Measurements from ENCODE around the gene MORC4.

Gene MORC4

DNA sequence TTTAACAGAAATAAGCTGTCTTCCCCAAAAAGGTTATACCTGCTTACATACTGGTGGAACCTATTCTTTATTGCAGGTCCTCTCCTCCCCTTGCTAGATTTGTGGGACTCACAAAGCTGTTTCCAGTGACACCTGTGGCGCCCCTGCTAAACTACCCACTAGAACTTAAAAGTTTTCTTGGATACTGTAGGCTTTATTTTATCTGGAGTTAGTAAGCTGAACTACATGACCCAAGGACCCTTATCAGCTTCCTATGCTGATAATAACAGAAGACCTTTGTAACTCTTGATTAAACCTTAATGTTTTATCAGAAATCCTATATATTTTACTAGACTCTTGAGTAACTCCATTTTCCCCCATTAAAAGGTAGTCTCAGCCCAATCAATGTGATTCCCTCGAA is 47.5 kb downstream of the MORC4 start:
- FAIRE-seq, result no peak

DNA sequence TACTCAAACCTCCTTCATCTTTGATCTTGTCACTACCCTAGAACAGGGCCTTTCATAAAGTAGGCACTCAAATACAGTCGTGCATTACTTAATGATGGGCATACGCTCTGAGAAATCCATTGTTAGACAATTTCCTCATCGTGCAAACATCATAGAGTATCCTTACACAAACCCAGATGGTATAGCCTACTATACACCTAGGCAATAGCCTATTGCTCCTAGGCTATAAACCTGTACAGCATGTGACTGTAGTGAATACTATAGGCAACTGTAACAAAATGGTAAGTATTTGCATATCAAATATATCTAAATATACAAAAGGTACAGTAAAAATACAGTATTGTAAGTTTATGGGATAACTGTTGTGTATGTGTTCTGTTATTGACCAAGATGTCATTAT is 47.9 kb downstream of the MORC4 start:
- no peak for FAIRE-seq

DNA sequence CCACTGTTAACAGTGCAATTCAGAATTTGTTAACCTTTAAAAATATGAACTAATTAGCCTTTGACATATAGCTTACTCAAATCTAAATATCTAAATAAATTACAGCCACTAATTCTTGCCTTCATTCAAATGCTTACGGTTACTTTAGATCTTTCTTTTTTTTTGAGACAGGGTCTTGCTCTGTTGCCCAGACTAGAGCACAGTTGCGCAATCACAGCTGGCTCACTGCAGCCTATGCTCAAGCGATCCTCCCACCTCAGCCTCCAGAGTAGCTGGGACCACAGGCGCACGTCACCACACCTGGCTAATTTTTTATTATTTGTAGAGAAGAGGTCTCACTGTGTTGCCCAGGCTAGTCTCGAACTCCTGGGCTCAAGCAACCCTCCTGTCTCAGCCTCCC is 48.8 kb downstream of the MORC4 start:
- no peak for FAIRE-seq

DNA sequence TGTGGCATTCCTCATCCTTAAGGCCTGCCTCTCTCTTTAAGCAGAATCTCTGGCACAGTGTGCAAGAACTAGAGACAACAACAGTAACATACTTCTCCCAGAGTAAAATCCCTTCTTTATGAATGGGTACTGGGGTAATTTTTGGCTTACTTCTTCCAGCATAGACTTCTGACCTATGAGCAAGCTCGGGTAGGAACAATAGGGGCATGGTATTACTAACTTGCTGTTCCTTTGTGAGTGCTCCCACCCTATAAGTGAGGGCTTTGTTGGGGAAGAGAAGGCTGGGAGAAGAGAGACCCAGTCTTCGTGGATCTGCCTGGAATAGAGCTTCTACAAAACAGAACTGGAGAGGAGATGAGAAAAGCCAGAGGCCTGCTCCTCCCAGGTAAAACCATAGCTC is 49.6 kb downstream of the MORC4 start:
- FAIRE-seq, result no peak

DNA sequence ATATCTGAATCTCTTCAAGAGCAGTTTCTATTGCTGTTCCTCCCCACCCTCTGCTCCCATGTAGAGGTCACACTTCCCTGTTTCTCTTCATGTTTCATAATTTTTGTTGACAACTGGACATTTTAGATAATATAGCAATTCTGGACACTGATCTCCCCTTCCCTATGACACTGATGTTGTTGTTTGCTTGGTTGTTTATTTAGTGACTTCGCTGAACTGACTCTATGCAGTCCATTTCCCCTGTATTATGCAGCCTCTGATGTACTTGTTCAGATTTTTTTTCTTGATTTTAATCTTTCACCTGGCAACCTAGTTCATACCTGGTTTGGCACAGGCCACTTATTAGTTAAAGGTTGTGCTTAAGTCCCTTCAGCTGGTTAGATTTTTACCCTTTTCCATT is 50.6 kb downstream of the MORC4 start:
- FAIRE-seq, result no peak

DNA sequence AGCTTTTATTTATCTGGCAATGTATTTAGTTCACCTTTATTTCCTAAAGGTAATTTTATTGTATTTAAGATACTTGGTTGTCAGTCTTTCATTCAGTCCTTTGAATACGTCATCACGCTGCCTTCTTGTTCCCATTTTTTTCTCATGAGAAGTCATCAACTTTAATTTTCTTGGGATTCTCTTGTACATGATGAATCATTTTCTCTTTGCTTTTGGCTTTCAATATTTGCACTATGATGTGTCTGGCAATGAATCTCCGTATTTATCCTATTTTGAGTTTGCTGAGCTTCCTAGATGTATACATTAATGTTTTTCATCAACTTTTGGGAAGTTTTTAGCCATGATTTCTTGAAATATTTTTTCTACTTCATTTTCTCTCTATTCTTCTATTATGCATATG is 51.4 kb downstream of the MORC4 start:
- FAIRE-seq, result no peak

DNA sequence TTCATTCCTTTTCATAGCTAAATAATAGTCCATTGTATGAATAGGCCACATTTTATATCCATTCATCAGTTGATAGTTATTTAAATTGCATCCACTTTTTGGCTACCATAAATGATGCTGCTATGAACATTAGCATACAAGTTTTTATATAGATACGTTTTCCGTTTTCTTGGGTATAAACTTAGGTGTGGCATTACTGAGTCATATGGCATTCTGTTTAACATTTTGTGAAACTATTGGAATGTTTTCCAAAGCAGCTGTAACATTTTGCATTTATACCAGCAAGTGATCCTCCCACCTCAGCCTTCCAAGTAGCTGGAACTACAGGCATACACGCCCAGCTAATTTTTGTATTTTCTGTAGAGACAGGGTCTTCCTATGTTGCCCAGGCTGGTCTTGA is 53.5 kb downstream of the MORC4 start:
- no peak for FAIRE-seq

DNA sequence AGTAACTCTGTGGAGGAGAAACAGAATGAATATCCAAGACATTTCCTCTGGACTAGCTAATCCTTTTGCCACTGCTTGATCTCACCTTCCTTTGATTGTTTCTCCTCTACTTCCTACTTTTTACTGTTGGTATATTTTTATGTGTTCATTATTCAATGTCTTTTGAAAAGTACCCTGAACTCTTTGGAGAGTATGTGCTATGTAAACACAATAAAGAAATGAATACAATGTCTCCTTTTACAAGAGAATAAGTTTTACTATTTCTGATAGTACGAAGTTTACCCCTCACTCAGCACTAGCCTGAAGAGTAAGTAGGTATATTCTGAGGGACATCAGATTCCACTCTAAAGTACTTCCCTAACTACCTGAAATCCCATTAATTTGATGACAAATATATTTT is 59.9 kb downstream of the MORC4 start:
- no peak for FAIRE-seq

DNA sequence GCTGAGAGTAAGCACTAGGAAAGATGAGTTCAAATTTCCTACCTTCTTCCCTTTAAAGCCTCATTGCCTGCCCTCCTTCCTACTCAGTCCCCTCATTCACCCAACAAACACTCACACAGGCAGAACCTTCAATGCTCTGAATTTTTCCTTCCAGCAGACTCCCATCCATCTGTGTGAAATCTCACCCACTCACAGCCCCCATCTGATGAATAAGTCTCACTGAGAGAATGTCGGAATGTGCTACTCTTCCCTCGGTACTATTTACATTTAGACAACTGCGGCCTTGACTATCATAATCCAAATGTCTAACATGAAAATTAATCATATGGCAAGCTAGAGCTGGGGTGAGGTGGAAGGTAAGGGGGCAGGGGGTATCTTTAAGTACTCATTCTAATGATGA is 60.4 kb downstream of the MORC4 start:
- FAIRE-seq, result no peak

DNA sequence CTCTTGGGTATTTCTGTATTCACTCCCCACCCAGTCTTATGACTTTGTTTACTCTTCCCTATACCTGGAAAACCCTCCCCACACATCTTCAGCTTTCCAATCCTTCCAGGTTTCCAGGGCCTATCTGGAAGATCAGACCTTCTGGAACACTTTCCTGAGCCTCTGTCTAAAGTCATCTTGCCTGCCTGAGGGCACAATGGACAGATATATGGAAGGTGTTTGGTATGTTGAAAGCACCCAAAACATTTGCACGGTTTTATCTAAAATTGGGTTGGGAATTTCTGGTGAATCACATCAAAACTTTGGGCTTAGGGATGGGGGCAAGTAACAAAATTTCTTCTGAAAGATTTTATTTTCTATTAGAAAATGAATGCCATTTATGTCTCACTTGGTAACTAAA is 63.8 kb downstream of the MORC4 start:
- no peak for FAIRE-seq

DNA sequence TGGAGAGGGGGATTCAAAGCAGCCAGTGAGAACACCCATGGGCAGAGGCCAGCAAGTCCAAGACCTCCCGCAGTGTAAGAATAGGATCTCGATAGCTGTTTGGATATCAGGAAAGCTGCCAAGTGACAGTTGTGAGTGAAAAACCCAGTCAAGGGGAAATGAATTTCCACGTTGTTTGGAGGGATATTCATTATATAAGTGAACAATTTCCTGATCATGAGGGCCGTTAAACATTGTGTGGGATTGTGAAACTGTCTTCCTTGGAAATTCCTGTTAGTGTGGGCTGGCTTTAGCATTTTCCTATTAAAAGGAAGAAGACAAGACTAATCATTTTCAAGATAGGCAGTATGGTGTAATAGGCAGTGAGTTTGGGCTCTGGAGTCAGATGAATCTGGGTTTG is 64.8 kb downstream of the MORC4 start:
- FAIRE-seq, result no peak

DNA sequence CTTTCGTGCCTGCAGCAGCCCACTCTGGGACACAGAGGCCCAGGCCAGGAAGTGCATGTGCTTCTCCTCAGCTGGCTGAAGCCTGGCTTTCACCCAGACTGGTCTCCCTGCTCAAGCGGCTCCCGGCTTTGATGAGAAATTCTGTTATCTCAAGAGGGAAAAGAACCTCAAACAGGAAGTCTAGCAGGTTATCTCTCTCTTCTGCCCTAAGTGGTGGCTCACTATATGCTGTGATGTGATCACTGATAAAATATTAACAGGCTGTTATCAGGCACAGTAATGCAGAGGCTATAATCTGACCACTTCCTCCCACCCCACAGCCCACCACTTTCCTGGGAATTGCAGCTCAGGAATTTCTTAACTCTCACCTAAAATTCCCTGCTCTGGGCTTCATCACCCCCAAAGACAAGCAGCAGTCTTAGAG is 66.5 kb downstream of the MORC4 start:
- FAIRE-seq, result no peak

DNA sequence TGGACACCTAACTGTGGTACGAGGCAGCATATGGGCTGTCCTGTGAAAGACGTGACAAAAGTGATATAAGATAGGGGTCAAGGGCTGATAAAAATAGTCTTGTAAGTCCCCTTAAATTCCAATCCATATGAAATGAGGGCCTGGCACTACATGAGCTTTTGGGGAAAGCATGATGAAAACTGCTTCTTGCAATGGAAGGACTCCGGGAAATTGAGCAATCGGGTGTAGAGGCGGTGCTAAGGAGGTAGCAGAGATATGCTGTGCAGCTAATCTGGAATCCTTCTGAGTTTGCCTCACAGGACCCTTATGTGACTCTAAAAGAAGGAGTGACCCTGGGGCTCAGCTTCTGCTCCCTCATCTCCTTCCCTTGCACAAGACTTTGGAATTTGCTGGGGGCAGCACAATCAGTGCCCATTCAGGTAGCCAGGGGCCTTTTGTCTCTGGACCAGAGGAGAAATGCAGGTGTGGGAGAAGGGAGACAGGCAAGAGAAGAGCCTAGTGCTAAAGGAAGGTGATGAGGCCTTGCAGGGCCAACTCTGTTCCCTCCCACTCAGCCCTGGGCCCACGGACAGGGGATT is 67.0 kb downstream of the MORC4 start:
- no peak for FAIRE-seq

DNA sequence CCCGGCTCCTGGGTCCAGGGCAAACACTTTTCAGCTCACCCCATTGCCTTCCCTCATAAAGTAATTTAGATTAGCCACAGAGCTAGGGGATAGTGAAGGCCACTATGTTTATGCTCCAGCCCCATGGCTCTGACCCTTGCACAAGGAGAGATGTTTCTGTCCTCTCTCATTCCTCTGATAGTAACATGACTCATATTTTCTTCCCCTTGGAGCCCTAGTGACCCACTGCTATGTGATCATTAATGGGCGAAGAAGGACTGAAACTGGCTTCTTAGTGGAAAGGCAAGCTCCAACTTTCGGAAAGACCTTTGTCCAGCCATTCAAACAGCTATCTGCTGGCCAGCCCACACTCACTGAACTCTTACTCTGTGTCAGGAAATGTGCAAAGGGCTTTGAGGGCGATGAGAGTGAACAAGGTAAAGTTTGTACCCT is 67.5 kb downstream of the MORC4 start:
- no peak for FAIRE-seq

DNA sequence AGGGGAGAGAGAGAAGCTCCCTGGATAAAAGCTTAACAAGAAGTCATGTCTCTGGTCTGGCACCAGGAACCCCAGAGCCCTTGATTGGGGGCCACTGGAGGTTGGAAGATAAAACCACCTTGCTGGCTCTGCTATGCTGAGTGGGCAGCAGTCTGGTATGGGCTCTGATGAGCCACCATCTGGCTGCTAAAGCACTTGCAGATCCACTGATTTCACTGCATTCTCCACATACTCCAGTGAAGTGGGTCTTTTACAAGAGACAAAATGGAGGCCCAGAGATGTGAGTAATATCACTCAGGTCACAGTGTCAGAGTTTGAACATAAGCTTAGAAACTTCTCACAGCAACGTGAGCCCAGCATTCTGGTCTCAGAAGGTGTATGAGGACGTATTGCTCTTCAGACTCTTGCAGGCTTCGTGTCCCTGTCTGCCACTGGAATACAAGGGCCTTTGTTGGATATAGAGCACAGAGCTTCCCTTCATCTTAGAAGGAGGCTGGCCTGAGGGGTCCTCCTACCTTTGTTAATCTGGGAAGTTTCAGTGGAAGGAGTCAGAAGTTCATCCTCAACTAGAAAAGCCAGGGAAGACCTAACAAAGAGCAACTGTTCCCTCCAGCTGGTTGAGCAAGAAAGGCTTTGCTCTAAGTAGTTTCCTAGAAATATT is 68.1 kb downstream of the MORC4 start:
- FAIRE-seq, result no peak

DNA sequence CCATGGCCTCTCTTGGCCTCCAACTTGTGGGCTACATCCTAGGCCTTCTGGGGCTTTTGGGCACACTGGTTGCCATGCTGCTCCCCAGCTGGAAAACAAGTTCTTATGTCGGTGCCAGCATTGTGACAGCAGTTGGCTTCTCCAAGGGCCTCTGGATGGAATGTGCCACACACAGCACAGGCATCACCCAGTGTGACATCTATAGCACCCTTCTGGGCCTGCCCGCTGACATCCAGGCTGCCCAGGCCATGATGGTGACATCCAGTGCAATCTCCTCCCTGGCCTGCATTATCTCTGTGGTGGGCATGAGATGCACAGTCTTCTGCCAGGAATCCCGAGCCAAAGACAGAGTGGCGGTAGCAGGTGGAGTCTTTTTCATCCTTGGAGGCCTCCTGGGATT is 71.8 kb downstream of the MORC4 start:
- no peak for FAIRE-seq

DNA sequence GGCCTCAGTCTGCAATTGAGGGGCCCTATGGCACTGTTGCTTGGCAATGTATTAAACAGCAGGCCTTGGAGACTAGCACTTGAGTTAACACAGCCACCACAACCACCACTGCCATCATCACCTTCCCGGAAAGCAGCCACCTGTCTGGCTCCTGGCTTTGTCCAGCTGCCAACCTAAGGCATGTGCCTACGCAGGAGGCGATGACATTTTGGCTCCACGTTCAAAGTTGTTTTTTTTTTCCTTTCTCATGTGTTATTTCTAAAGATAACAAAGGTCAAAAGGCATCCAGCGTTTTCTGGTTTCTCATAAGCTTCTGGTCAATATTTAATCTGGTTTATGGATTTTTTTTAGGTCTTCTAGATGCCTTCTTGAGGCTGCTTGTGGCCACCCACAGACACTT is 72.3 kb downstream of the MORC4 start:
- FAIRE-seq, result no peak

DNA sequence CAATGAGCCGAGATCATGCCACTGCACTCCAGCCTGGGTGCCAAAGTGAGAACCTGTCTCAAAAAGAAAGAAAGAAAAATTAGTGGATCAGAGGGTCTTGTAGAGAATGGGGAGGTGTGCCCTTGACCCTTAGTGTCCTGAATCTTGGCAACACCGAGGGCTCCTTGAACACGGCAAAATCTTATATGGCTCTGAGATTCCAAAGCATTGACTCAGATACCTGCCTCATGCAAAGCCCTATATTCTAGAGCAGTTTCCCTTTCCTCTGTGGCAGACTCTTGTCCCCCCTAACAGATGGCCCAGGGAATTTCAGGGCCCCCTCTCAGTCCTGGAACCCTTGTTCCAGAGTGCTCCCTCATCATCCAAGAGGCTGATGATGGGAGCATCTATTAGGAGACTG is 73.0 kb downstream of the MORC4 start:
- FAIRE-seq, result no peak

DNA sequence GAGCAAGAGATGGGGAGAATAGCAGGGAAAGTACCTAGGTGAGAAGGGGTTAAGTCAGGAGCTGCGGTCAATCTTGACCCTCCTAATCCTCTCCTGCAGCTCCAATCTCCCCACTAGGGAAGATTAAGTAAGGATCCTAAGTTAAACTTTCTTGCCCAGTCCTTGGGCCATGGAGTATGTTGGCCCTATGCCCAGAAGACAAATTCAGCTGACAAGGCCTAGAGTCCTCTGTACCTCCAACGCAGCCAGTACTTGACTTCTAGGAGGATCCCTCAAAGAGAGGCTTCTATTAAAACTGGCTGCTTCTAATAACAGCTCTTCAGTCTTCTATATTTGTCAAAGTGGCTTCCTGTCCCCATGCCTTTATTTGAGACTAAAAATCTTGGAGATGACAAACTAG is 78.4 kb downstream of the MORC4 start:
- no peak for FAIRE-seq

DNA sequence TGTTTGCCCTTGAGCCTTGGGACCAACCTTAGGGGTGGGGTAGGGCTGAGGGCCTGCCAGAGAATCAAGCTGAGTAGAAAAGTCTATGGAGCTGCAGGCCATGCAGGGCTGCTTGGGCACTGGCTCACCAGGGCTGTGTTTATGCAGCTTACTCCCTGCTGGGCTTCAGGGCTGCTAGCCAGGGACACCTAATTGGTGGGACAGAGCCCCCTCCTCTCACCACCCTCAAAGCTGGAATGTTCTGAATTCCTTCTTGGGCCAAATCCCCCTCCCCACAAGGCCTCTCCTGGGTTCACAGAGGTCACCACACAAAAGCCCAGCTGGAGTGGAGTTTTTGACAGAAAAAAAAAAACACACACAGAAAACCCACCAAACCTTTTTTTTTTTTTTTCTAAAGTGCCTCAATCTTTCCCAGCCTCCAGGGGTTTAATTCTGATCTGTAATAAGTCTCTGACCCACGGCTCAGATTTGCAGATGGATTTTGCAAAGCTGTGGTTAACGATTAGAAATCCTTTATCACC is 80.0 kb downstream of the MORC4 start, which contains the start of gene CLDN2:
TSS of gene CLDN2 (plus strand) at position 471 of the 521 bp plus-strand sequence. CDS start 7,827 bp downstream, outside the sequence.
- no peak for FAIRE-seq

DNA sequence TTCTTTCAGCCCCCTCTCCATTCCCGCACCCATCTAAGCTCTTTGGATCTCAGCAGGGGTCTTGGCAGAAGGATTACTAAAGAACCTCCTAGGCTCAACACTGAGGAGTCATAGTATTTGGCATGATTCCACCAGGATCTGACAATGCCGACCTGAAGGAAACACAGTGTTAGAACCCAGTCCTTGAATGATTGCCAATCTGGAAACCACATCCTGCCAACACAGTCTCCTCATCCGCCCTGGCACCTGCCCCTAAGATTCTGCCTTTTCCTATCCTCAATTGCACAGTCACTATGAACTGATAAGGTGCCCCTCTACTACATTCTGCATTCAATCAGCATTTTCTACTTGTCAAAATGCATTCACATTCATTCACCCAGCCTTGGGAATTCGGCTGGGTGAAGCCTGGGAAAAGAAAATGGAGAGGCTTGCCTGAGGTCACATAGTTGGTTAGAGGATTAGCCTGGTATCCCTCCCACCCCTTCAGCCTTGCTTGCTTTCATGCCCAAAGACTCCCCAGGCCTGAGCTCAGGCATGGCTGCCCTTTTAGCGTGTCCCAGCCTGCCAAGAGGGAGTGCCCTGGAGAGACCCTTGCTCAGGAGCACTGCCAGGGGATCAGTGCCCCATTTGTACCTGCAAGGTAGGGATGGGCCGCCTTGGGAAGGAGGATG is 82.0 kb downstream of the MORC4 start:
- FAIRE-seq, result no peak

DNA sequence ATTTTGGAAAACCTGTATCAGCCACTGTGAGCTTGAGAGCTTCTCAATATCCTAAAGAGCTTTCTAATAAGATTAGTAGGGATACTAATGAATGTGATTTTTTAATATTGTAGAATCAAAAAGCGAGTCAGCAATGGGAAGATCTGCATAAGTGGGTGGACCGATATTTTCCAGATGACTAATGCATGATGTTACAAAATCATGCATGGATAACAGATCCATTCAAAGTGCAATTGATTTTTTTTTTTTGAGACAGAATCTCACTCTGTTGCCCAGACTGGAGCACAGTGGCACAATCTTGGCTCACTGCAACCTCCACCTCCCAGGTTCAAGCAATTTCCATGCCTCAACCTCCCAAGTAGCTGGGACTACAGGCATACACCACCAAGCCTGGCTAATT is 87.1 kb downstream of the MORC4 start:
- no peak for FAIRE-seq

DNA sequence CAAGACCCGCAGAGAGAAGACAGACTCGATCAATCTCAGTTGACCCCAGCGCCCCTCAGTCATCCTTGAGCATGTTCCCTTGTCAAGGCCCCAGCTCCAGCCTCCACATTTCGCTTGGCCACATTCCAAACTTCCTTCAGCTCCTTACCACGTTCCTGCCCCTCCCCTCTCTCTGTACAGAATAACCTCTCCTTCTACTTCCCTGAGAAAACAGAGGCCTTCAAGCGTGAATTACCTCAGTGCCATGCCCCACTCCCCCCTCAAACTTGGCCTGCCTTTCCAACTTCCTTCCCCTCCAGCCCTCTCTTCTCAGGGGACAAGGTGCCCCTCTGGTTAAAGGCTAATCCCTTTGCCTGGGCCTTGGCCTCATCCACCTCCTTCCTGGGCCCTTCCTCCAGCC is 93.7 kb downstream of the MORC4 start:
- FAIRE-seq, result no peak

DNA sequence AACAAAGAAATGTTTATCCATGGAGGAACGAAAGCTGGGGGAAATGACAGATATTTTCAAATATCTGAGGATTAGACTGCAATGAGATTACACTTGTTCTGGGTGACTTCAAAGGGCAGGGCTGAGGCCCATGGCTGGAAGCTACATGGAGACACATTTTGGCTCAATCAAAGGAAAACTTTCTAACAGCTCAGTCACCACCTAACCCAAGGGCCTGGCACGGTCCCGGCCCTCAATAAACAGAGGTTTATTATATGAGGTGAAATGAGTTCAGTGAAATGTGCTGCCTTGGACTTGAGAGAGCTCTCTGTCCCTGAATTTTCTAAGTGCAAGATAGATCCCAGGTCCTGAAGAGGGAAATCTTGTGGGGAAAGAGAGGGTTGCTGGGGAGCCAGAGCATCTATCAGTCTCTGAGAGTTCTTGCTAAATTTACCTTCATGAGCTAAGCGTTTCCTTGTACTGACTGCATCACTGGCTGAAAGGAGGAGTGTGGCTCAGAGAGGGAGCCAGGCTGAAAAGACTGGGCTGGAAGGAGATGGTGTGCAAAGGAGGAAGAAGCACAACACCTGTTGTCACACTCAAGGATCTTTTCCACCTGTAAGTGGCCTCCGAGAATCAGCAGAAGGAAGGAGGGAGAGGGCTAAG is 94.8 kb downstream of the MORC4 start:
- no peak for FAIRE-seq

Data from colon (tissue), 2 donors.